Measurements from ENCODE around the gene RRAS.
"Not testable (repeated sequence)": the region's sequence is repeated elsewhere in the genome, so short reads cannot be mapped to it uniquely, and the experiment has no call there.

Gene RRAS

GRCh38 chr19:49652551-49653465 lies 12.9 kb upstream of the RRAS start:
- no peak for DNase-seq

- DNase-seq = no peak
Observed at GRCh38 chr19:49651820-49652550, 12.0 kb upstream of the RRAS start.

GRCh38 chr19:49651029-49651819 lies 11.3 kb upstream of the RRAS start:
- DNase-seq = no peak

- no peak for DNase-seq
Observed at GRCh38 chr19:49646586-49646985, 6.6 kb upstream of the RRAS start.

- no peak for DNase-seq
Observed at GRCh38 chr19:49645995-49646394, 6.1 kb upstream of the RRAS start.

GRCh38 chr19:49645592-49645991 lies 5.6 kb upstream of the RRAS start:
- DNase-seq = no peak

GRCh38 chr19:49643466-49643865 lies 3.5 kb upstream of the RRAS start:
- DNase-seq = no peak

- peak; percentile 35 for DNase-seq
Observed at GRCh38 chr19:49642492-49643035, 2.6 kb upstream of the RRAS start.

GRCh38 chr19:49641688-49642491 lies 1.9 kb upstream of the RRAS start, which contains the start of gene SCAF1:
Gene SCAF1, plus strand, starts transcription at chr19:49642209. Its CDS starts 2,818 bp downstream, at chr19:49645027.
- peak; percentile 100 for DNase-seq

GRCh38 chr19:49639401-49640112 lies 386 bp downstream of the RRAS start:
- peak; percentile 43 for DNase-seq

- DNase-seq = peak; percentile 65
Observed at GRCh38 chr19:49637821-49638738, 1.9 kb downstream of the RRAS start.

GRCh38 chr19:49636233-49636932 lies 3.6 kb downstream of the RRAS start:
- DNase-seq = peak; percentile 28

GRCh38 chr19:49635530-49636232 lies 4.3 kb downstream of the RRAS start:
- DNase-seq = peak; percentile 46

- not testable (repeated sequence) for DNase-seq
Observed at GRCh38 chr19:49633273-49633672, 6.7 kb downstream of the RRAS start.

- no peak for DNase-seq
Observed at GRCh38 chr19:49632576-49632975, 7.4 kb downstream of the RRAS start.

- no peak for DNase-seq
Observed at GRCh38 chr19:49631610-49632192, 8.2 kb downstream of the RRAS start.

GRCh38 chr19:49631014-49631588 lies 8.8 kb downstream of the RRAS start:
- peak; percentile 23 for DNase-seq

GRCh38 chr19:49629659-49630058 lies 10.3 kb downstream of the RRAS start:
- no peak for DNase-seq

Measured in NCI-H69 (cell line).